ENCODE measurements around the gene GSTM3.
"Not testable (repeated sequence)": the region's sequence is repeated elsewhere in the genome, so short reads cannot be mapped to it uniquely, and the experiment has no call there.

Gene GSTM3

DNA sequence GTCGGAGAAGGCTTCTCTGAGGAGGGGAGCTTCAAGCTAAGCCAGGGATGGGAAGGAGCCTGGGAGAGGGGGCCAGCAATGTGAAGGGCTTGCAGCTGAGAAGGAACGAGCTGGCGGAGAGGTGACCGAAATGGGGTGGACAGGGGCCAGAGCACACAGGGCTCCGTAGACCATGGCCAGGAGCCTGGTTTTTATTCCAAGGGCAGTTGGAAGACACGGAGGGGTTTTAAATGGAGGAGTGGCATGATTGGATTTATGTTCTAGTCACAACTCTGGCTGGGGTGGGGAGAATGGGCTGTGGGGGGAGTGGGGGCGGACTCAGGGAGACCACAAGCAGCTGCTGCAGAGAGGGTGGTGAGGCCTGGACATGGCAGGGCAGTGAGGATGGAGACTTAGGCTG lies 28.0 kb upstream of the GSTM3 start:
- TF ChIP-seq, protein P1, sequence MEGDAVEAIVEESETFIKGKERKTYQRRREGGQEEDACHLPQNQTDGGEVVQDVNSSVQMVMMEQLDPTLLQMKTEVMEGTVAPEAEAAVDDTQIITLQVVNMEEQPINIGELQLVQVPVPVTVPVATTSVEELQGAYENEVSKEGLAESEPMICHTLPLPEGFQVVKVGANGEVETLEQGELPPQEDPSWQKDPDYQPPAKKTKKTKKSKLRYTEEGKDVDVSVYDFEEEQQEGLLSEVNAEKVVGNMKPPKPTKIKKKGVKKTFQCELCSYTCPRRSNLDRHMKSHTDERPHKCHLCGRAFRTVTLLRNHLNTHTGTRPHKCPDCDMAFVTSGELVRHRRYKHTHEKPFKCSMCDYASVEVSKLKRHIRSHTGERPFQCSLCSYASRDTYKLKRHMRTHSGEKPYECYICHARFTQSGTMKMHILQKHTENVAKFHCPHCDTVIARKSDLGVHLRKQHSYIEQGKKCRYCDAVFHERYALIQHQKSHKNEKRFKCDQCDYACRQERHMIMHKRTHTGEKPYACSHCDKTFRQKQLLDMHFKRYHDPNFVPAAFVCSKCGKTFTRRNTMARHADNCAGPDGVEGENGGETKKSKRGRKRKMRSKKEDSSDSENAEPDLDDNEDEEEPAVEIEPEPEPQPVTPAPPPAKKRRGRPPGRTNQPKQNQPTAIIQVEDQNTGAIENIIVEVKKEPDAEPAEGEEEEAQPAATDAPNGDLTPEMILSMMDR (IDR thresholded peaks at IDR 0.05; ENCODE audit: low read depth, low read length) = no peak
- no peak overlapping the region for H3K4me3 ChIP-seq (ENCODE audit: low read depth, low read length)

DNA sequence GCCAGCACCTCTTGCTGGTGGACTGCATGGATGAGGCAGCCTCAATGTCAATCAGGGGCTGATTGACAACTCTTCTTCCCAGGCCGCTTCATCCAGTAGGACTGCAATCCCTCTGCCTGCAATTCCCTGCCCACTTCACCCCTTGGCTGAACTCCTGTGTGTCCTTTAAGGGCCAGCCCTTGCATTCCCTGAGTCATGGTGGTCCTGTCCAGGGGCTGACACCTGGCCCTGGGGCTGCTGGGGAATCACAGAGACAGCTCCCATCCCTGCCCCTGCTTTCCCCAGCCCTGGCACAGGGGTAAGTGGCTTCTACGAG lies 27.5 kb upstream of the GSTM3 start:
- TF ChIP-seq, protein P1 (IDR thresholded peaks at IDR 0.05; ENCODE audit: low read depth, low read length) = no peak
- H3K4me3 ChIP-seq (ENCODE audit: low read depth, low read length) = no peak overlapping the region

DNA sequence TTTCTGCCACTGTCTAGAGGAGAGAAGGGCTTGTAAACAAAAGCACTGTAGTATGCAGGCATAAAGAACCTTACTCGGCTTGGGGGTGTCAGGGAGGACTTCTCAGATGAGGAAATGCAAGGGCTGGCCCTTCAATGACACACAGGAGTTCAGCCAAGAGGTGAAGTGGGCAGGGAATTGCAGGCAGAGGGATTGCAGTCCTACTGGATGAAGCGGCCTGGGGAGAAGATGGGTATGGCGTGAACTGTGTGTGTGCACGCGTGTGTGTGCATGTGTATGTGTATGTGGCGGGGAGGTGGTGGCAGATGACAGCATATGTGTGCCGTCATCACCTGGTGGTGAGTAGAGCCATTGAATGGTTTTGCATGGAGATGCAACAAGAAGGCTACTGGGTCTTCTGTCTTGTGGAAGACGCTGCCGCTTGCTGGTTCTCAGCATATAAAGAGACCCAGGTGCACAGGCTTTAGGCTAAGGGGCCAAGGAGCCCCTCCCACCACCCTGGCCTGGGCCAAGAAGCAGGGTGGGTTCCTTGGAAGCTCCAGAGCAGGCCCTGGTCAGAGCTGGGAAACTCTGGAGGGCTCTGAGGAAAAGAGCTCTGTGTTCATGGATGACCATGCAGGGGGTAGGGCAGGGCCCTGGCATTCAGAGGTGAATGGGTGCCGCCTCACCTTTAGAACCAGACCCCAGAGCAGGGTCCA lies 26.9 kb upstream of the GSTM3 start:
- TF ChIP-seq, protein P1 (IDR thresholded peaks at IDR 0.05; ENCODE audit: low read depth, low read length) = no peak

DNA sequence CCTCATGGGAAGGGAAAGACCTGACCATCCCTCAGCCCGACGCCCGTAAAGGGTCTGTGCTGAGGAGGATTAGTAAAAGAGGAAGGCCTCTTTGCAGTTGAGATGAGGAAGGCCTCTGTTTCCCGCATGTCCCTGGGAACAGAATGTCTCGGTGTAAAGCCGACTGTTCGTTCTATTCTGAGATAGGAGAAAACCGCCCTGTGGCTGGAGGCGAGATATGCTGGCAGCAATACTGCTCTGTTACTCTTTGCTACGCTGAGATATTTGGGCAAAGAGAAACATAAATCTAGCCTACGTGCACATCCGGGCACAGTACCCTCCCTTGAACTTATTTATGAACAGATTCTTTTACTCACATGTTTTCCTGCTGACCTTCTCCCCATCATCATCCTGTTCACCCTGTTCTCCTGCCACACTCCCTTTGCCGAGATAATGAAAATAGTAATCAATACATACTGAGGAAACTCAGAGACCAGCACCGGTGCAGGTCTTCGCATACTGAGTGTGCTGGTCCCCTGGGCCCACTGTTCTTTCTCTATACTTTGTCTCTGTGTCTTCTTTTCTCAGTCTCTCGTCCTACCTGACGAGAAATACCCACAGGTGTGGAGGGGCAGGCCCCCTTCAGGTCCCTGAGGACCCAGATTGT lies 26.3 kb upstream of the GSTM3 start:
- H3K4me3 ChIP-seq (ENCODE audit: low read depth, low read length) = not testable (repeated sequence)

More for the DNA sequence above, 26.9 kb upstream of the GSTM3 start:
- H3K4me3 ChIP-seq (ENCODE audit: low read depth, low read length) = no peak overlapping the region

DNA sequence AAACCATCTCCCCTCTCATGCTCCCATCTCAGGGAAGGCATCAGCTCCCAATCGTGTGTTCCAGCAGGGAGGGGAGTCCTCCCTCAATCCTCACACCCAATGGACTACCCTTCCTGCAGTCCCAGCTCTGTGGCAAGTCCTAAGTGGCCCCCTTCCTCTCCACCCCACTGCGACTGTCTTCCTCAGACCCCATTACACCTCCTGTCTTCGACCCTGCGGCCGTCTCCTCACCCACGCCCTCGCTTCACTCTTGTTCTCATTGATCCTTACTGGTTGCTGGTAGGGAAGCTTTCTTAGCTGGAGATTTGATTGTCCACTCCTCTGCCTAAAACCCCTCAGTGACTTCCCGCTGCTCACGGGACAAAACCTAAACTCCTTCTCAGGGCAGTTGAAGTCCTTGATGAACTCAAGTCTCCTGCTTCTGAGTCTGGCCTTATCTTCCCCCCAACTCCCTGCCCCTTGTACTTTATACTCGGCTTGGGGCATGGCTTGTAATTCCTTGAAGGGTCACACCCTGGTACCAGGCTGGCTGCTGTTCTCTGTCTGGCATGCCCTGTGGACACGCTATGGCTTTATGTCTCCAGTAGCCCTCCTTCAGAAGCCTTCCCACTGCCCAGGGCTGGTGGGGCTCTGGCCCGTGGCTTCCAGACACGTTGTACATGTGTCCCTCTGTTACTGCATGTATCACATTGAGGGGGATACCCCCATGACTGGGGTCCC lies 25.2 kb upstream of the GSTM3 start:
- H3K4me3 ChIP-seq (ENCODE audit: low read depth, low read length) = no peak overlapping the region
- TF ChIP-seq, protein P1 (IDR thresholded peaks at IDR 0.05; ENCODE audit: low read depth, low read length) = no peak

DNA sequence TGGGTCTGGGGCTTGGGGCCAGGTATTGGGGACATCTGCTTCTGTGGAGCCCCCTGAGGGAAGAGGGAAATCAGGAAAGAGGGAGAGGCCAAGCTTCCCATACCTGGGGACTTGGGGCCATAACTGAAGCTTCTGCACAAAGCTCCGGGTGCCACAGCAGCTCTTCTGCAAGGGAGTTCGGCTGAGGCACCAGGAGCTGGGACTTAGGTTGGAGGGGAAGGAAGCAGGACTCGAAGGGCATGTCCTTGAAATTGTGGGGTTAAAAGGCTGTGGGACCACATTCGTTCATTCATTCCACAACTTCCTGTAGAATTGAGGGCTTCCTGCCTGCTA lies 24.6 kb upstream of the GSTM3 start:
- no peak overlapping the region for H3K4me3 ChIP-seq (ENCODE audit: low read depth, low read length)
- TF ChIP-seq, protein P1 (IDR thresholded peaks at IDR 0.05; ENCODE audit: low read depth, low read length) = no peak

DNA sequence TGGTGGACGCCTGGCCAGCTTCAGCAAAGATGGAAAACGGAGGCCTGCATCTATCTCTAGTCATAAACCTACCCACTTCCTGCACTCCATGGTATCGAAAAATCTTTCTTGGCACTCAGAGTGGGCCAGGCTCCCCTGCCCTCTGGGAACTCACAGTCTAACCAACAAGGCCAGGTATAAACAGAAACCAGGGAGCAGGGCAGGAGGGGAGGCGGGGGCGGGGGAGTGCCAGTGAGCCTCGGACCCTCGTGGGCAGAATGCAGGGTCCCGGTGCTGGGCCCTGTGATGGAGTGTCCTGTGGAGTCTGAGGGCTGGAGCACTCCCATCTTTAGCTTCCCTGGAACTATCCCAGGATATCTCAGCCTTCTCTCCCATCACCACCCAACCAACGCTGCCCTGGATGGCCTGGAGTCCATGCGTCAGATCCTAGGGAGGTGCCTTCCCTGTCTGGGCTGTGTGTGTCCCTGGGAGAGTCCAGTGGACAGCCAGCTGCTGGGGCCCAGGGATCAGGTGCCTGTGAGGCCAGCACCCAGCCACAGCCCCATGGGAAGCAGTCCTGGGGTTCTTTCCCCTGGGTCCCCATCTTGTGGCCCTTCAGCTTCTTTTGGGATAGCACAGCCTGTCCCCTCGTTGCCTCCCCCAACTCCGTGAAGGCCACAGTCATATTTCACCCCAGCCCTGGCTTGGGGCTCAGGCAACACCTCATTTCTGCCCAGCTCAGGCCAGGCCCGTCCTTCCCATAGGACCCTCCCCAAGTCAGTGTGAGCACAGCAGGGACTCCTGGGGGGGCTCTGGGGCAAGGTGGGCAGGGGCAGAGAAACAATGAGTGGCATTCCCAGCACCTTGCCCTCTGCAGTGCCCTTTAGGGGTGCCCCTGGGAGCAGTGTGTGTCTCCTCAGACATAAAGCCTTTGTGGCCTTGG lies 24.0 kb upstream of the GSTM3 start:
- TF ChIP-seq, protein P1 (IDR thresholded peaks at IDR 0.05; ENCODE audit: low read depth, low read length) = no peak
- no peak overlapping the region for H3K4me3 ChIP-seq (ENCODE audit: low read depth, low read length)

Measured in WI38 (cell line).